OCI-LY1 (cell line): ENCODE data around the gene RGS7.

Experiments
- EZH2 ChIP-seq: fragments of 200-600 bp; sonication (generic), shearing (Covaris generic); IDR thresholded peaks from 2 replicates; pipeline ENCODE4 v1.8.0; 2017; ENCODE audit warnings: borderline replicate concordance, mixed run types, mild to moderate bottlenecking, antibody characterized with exemption, low read length, moderate library complexity, mixed read lengths
- TF ChIP-seq, protein P1 (sequence below): fragments of 200-600 bp; sonication (generic), shearing (Covaris generic); IDR thresholded peaks from 2 replicates; pipeline ENCODE4 v1.5.1; 2017; ENCODE audit warnings: mild to moderate bottlenecking, antibody characterized with exemption, low read length, moderate library complexity, mixed read lengths

DNA sequence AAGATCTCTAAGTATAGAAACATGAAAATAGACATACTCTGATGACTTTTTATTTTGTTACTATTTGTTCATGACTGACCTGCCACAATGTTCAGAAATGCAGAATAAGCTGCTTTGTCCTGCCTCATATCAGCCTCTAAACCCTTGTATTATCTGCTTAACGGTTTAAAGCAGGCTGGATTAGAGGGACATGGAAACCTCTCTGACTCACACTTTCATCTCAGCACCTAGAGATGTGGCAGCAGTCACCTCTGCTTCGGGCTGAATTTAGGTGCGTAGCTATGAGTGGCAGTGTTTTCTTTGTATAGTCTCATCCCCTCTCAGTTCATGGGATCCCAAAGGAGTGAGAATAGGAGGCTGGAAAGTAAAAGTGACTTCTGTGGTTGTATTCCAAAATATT is 255.4 kb downstream of the RGS7 start:
- TF ChIP-seq, protein P1, sequence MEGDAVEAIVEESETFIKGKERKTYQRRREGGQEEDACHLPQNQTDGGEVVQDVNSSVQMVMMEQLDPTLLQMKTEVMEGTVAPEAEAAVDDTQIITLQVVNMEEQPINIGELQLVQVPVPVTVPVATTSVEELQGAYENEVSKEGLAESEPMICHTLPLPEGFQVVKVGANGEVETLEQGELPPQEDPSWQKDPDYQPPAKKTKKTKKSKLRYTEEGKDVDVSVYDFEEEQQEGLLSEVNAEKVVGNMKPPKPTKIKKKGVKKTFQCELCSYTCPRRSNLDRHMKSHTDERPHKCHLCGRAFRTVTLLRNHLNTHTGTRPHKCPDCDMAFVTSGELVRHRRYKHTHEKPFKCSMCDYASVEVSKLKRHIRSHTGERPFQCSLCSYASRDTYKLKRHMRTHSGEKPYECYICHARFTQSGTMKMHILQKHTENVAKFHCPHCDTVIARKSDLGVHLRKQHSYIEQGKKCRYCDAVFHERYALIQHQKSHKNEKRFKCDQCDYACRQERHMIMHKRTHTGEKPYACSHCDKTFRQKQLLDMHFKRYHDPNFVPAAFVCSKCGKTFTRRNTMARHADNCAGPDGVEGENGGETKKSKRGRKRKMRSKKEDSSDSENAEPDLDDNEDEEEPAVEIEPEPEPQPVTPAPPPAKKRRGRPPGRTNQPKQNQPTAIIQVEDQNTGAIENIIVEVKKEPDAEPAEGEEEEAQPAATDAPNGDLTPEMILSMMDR = no peak
- TF ChIP-seq EZH2 = no peak
